H9 (cell line): ENCODE data around the gene ZNF609. TPM values are rescaled to one million over a fixed set of nuclear protein-coding genes. Genes with fewer than 3 reads are reported as not detected.

ENCODE experiments used
- DNase-seq: peaks from one replicate; pipeline ENCODE4 v3.0.0-alpha.2; 2017
- H2AFZ ChIP-seq: one replicate; pipeline ENCODE4 v1.6.1; 2013; ENCODE audit warnings: mild to moderate bottlenecking, low read length, control low read depth, moderate library complexity
- H2AK5ac ChIP-seq: 2 replicates; pipeline ENCODE4 v1.6.1; 2013; ENCODE audit warnings: low read length, control low read depth, mixed read lengths; ENCODE audit not compliant: insufficient read length
- H2BK120ac ChIP-seq: one replicate; pipeline ENCODE4 v1.6.1; 2013; ENCODE audit warnings: low read depth, mild to moderate bottlenecking, low read length, control low read depth, inconsistent platforms; ENCODE audit not compliant: poor library complexity, severe bottlenecking
- H2BK12ac ChIP-seq: 2 replicates; pipeline ENCODE4 v1.6.1; 2013; ENCODE audit warnings: low read length, control low read depth, mixed read lengths, low read depth; ENCODE audit not compliant: insufficient read length
- H2BK15ac ChIP-seq: 2 replicates; pipeline ENCODE4 v1.6.1; 2013; ENCODE audit warnings: low read depth, low read length, control low read depth
- H2BK20ac ChIP-seq: one replicate; pipeline ENCODE4 v1.6.1; 2013; ENCODE audit warnings: low read depth, mild to moderate bottlenecking, low read length, control low read depth, inconsistent platforms; ENCODE audit not compliant: poor library complexity, severe bottlenecking
- H2BK5ac ChIP-seq: 2 replicates; pipeline ENCODE4 v1.6.1; 2013; ENCODE audit warnings: low read length, control low read depth, mixed read lengths; ENCODE audit not compliant: insufficient read length
- H3K14ac ChIP-seq: 2 replicates; pipeline ENCODE4 v1.6.1; 2013; ENCODE audit warnings: low read length, control low read depth; ENCODE audit not compliant: insufficient read depth
- H3K18ac ChIP-seq: 2 replicates; pipeline ENCODE4 v1.6.1; 2013; ENCODE audit warnings: low read depth, mild to moderate bottlenecking, mixed read lengths, low read length, control low read depth; ENCODE audit not compliant: insufficient read length
- H3K23ac ChIP-seq: 2 replicates; pipeline ENCODE4 v1.6.1; 2013; ENCODE audit warnings: low read length, control low read depth, mixed read lengths, low read depth; ENCODE audit not compliant: insufficient read length
- H3K23me2 ChIP-seq: 2 replicates; pipeline ENCODE4 v1.6.1; 2013; ENCODE audit warnings: low read depth, mild to moderate bottlenecking, mixed read lengths, low read length, control low read depth; ENCODE audit not compliant: insufficient read length, poor library complexity, severe bottlenecking
- H3K27ac ChIP-seq: 2 replicates; pipeline ENCODE4 v1.5.1; 2013; ENCODE audit warnings: low read length, control low read depth, mixed read lengths, low read depth; ENCODE audit not compliant: insufficient read length
- H3K27me3 ChIP-seq: 2 replicates; pipeline ENCODE4 v1.6.1; 2013; ENCODE audit warnings: low read length, control low read depth, inconsistent platforms; ENCODE audit not compliant: insufficient read depth
- H3K4ac ChIP-seq: 2 replicates; pipeline ENCODE4 v1.6.1; 2013; ENCODE audit warnings: low read depth, mild to moderate bottlenecking, control low read depth, inconsistent platforms, low read length, moderate library complexity
- H3K4me1 ChIP-seq: 2 replicates; pipeline ENCODE4 v1.6.1; 2013; ENCODE audit warnings: low read length, control low read depth, inconsistent platforms; ENCODE audit not compliant: insufficient read depth
- H3K4me2 ChIP-seq: 2 replicates; pipeline ENCODE4 v1.6.1; 2013; ENCODE audit warnings: low read length, control low read depth, mixed read lengths; ENCODE audit not compliant: insufficient read length, insufficient read depth
- H3K56ac ChIP-seq: 2 replicates; pipeline ENCODE4 v1.6.1; 2013; ENCODE audit warnings: low read depth, mild to moderate bottlenecking, mixed read lengths, low read length, control low read depth; ENCODE audit not compliant: insufficient read length
- H3K79me1 ChIP-seq: 2 replicates; pipeline ENCODE4 v1.6.1; 2013; ENCODE audit warnings: low read depth, mild to moderate bottlenecking, moderate library complexity, low read length, control low read depth, inconsistent platforms; ENCODE audit not compliant: insufficient read depth, poor library complexity, severe bottlenecking
- H3K79me2 ChIP-seq: 2 replicates; pipeline ENCODE4 v1.6.1; 2013; ENCODE audit warnings: low read length, control low read depth, inconsistent platforms; ENCODE audit not compliant: insufficient read depth
- H3K9ac ChIP-seq: 2 replicates; pipeline ENCODE4 v1.6.1; 2013; ENCODE audit warnings: low read length, control low read depth, mixed read lengths; ENCODE audit not compliant: insufficient read length; ENCODE audit errors: extremely low read depth
- H3K9me3 ChIP-seq: one replicate; pipeline ENCODE4 v1.6.1; 2013; ENCODE audit warnings: low read depth, low read length, inconsistent platforms; ENCODE audit not compliant: control insufficient read depth
- H3T11ph ChIP-seq: one replicate; pipeline ENCODE4 v1.6.1; 2013; ENCODE audit warnings: mild to moderate bottlenecking, low read length, control low read depth, inconsistent platforms
- H4K20me1 ChIP-seq: one replicate; pipeline ENCODE4 v1.6.1; 2013; ENCODE audit not compliant: control insufficient read depth, insufficient read length, insufficient read depth
- H4K5ac ChIP-seq: 2 replicates; pipeline ENCODE4 v1.6.1; 2013; ENCODE audit warnings: low read depth, mild to moderate bottlenecking, mixed read lengths, low read length, control low read depth; ENCODE audit not compliant: insufficient read length
- H4K8ac ChIP-seq: replicated peaks from 2 replicates; pipeline ENCODE4 v1.6.1; 2013; ENCODE audit warnings: low read length, control low read depth, mixed read lengths, low read depth; ENCODE audit not compliant: insufficient read length
- H4K91ac ChIP-seq: 2 replicates; pipeline ENCODE4 v1.6.1; 2013; ENCODE audit warnings: low read depth, mild to moderate bottlenecking, moderate library complexity, mixed read lengths, low read length, control low read depth; ENCODE audit not compliant: insufficient read length
- H3K27ac Mint-ChIP-seq, 3 experiments: 2 replicates in 2 of 3; 3 replicates in 1 of 3; pipeline ENCODE4 v1.8.0; 2020 to 2021; ENCODE audit warnings: mixed read lengths in 3 of 3, mild to moderate bottlenecking in 1 of 3, moderate library complexity in 1 of 3
- H3K27me3 Mint-ChIP-seq: 2 replicates; pipeline ENCODE4 v1.8.0; 2021; ENCODE audit warnings: low read depth, mild to moderate bottlenecking, moderate library complexity, mixed read lengths
- H3K36me3 Mint-ChIP-seq, 3 experiments: 2 replicates in 2 of 3; 3 replicates in 1 of 3; pipeline ENCODE4 v1.8.0; 2020 to 2021; ENCODE audit warnings: low read depth in 3 of 3, mixed read lengths in 3 of 3; ENCODE audit not compliant: insufficient read depth in 1 of 3
- H3K4me1 Mint-ChIP-seq, 2 experiments: 2 replicates each; pipeline ENCODE4 v1.8.0; 2020; ENCODE audit warnings: mixed read lengths in 2 of 2
- H3K4me3 Mint-ChIP-seq, 2 experiments: 2 replicates in 1 of 2; 3 replicates in 1 of 2; pipeline ENCODE4 v1.8.0; 2020 to 2021; ENCODE audit warnings: mild to moderate bottlenecking in 2 of 2, mixed read lengths in 2 of 2, moderate library complexity in 1 of 2
- H3K9me3 Mint-ChIP-seq, 2 experiments: 2 replicates in 1 of 2; 3 replicates in 1 of 2; pipeline ENCODE4 v1.8.0; 2020; ENCODE audit warnings: mild to moderate bottlenecking in 2 of 2, mixed read lengths in 2 of 2, moderate library complexity in 1 of 2
- CTCF ChIP-seq: fragments of 200-600 bp; sonication (generic); conservative IDR thresholded peaks from 3 replicates; pipeline ENCODE4 v1.8.0; 2021; ENCODE audit warnings: antibody characterized with exemption, mild to moderate bottlenecking
- WGBS: extraction: QIAGEN DNeasy Blood & Tissue Kit; methylation state at CpG from one replicate; pipeline ENCODE4 v1.1.7; 2013; ENCODE audit warnings: missing lambda C conversion rate, low lambda C conversion rate, mixed read lengths; ENCODE audit not compliant: insufficient read length; ENCODE audit errors: extremely low coverage; 5-methylcytosine and 5-hydroxymethylcytosine counted together
- total RNA-seq: library from RNA; stranded (reverse); gene quantifications from 2 replicates; pipeline ENCODE4 v1.2.1, GENCODE V29; 2021

The ZNF609 gene
- total RNA-seq, 1 experiment from 2014 or later: 45.3 TPM

- Histone ChIP-seq H2BK12ac (no peak overlapping the region), H3K9me3 (no peaks in the 10 kb centered on the region), H3K18ac (no peak overlapping the region), H3K9ac (no peak overlapping the region), H3K23me2 (no peaks in the 10 kb centered on the region), H3K23ac (no peak overlapping the region), H2AK5ac (no peak overlapping the region), H2BK20ac (no peak overlapping the region), H4K5ac (no peak overlapping the region), H4K20me1 (no peaks in the 10 kb centered on the region), H3K79me1 (no peaks in the 10 kb centered on the region), H4K91ac (no peak overlapping the region), H2AFZ (no peak overlapping the region), H3K4me2 (no peak overlapping the region), H3K27ac (no peak overlapping the region), H4K8ac (no peak overlapping the region), H3K4ac (no peak overlapping the region), H3K27me3 (no peaks in the 10 kb centered on the region), H3T11ph (no peak overlapping the region), H3K14ac (no peak overlapping the region), H3K4me1 (no peaks in the 10 kb centered on the region; the same call in 1 of the 2 replicates), H2BK15ac (no peak overlapping the region), H2BK120ac (no peak overlapping the region), H3K56ac (no peak overlapping the region), H2BK5ac (no peak overlapping the region), H3K79me2 (no peaks in the 10 kb centered on the region)
- DNase-seq: no peak
- Mint-ChIP-seq H3K27me3 (no peaks in the 10 kb centered on the region), H3K4me3 (no peak overlapping the region), H3K27ac (no peak overlapping the region), H3K4me1 (peaks cover 16 to 21% of the 10 kb centered on the region in 2 experiments), H3K36me3 (peaks cover 0 to 7% (median 4%) of the 10 kb centered on the region in 3 experiments; a peak in 3 of 7 replicates), H3K9me3 (no peaks in the 10 kb centered on the region)
- whole genome bisulfite sequencing: no CpG with 5 or more reads among the region's 6 CpGs
- TF ChIP-seq CTCF: no peak
These were observed 7.2 kb upstream of the ZNF609 start for GRCh38 chr15:64452988-64453688.
